Measurements from ENCODE around the gene TMF1. TPM values are rescaled to one million over a fixed set of nuclear protein-coding genes. Genes with fewer than 3 reads are reported as not detected.

TMF1 gene
- total RNA-seq, 1 experiment from 2014 or later: 18.7 TPM

GRCh38 chr3:69032737-69033136, 19.4 kb downstream of the TMF1 start:
- TF ChIP-seq POLR2AphosphoS5 (IDR thresholded peaks at IDR 0.05; ENCODE audit: low read depth, low read length): no peak
- no peak for TF ChIP-seq CTCF (IDR thresholded peaks at IDR 0.05)
- H3K27me3 ChIP-seq (ENCODE audit: control insufficient read depth, insufficient read depth, low read length): no peaks in the 10 kb centered on the region
- no TSS peak for BruUV-seq (replicated peaks)
- DNase-seq (ENCODE audit: low read depth, low spot score) (no peak), ATAC-seq (no peak)
- no peak overlapping the region for H3K4me3 ChIP-seq (ENCODE audit: low read depth in 2 of 2, low read length in 2 of 2)
- POLR2A ChIA-PET: no interaction called here
- H3K4me1 ChIP-seq (ENCODE audit: control insufficient read depth, insufficient read depth, low read length): no peaks in the 10 kb centered on the region
- intact Hi-C loops (cut with micrococcal nuclease; ENCODE audit: unreplicated experiment): no loop called here
- H3K27ac ChIP-seq (ENCODE audit: low read length): no peak overlapping the region
- CTCF ChIA-PET: no interaction called here
- no peaks in the 10 kb centered on the region for H3K9me3 ChIP-seq (ENCODE audit: control insufficient read depth, insufficient read depth, low read depth, low read length)
- peaks cover 10% of the 10 kb centered on the region for H3K36me3 ChIP-seq (ENCODE audit: control insufficient read depth, insufficient read depth, low read length)
- in situ Hi-C loops (cut with HindIII; ENCODE audit: low pct_unique_long_range_greater_than_20kb, low sequenced_read_pairs): no loop called here

- intact Hi-C loops (cut with micrococcal nuclease; ENCODE audit: unreplicated experiment): no loop called here
- Histone ChIP-seq H3K27me3 (ENCODE audit: control insufficient read depth, insufficient read depth, low read length) (no peaks in the 10 kb centered on the region), H3K9me3 (ENCODE audit: control insufficient read depth, insufficient read depth, low read depth, low read length) (no peaks in the 10 kb centered on the region), H3K4me1 (ENCODE audit: control insufficient read depth, insufficient read depth, low read length) (no peaks in the 10 kb centered on the region), H3K4me3 (ENCODE audit: low read depth in 2 of 2, low read length in 2 of 2) (no peak overlapping the region), H3K27ac (ENCODE audit: low read length) (no peak overlapping the region), H3K36me3 (ENCODE audit: control insufficient read depth, insufficient read depth, low read length) (peaks cover 12% of the 10 kb centered on the region)
- BruUV-seq (replicated peaks): no TSS peak
- TF ChIP-seq CTCF (IDR thresholded peaks at IDR 0.05): no peak
- ChIA-PET CTCF (no interaction called here), POLR2A (no interaction called here)
- in situ Hi-C loops (cut with HindIII; ENCODE audit: low pct_unique_long_range_greater_than_20kb, low sequenced_read_pairs): no loop called here
- no peak for ATAC-seq
- DNase-seq (ENCODE audit: low read depth, low spot score): no peak
These were observed 20.0 kb downstream of the TMF1 start for GRCh38 chr3:69032142-69032541.

- intact Hi-C loops (cut with micrococcal nuclease; ENCODE audit: unreplicated experiment) (no loop called here), in situ Hi-C loops (cut with HindIII; ENCODE audit: low pct_unique_long_range_greater_than_20kb, low sequenced_read_pairs) (no loop called here)
- Histone ChIP-seq H3K27ac (ENCODE audit: low read length) (no peak overlapping the region), H3K36me3 (ENCODE audit: control insufficient read depth, insufficient read depth, low read length) (peaks cover 12% of the 10 kb centered on the region), H3K9me3 (ENCODE audit: control insufficient read depth, insufficient read depth, low read depth, low read length) (no peaks in the 10 kb centered on the region), H3K4me1 (ENCODE audit: control insufficient read depth, insufficient read depth, low read length) (no peaks in the 10 kb centered on the region), H3K27me3 (ENCODE audit: control insufficient read depth, insufficient read depth, low read length) (no peaks in the 10 kb centered on the region), H3K4me3 (ENCODE audit: low read depth in 2 of 2, low read length in 2 of 2) (no peak overlapping the region)
- DNase-seq (ENCODE audit: low read depth, low spot score): no peak
- BruUV-seq (replicated peaks): no TSS peak
- no peak for ATAC-seq
- TF ChIP-seq TCF7L2 (IDR thresholded peaks at IDR 0.05; ENCODE audit: low read depth, low read length) (no peak), REST (IDR thresholded peaks at IDR 0.05; ENCODE audit: insufficient read depth in 1 of 2, low read depth in 2 of 2, low read length in 1 of 2) (no peak), CTCF (IDR thresholded peaks at IDR 0.05) (no peak), POLR2AphosphoS5 (IDR thresholded peaks at IDR 0.05; ENCODE audit: low read depth, low read length) (no peak), SIN3A (IDR thresholded peaks at IDR 0.05; ENCODE audit: borderline replicate concordance, insufficient read depth, low read depth, low read length) (no peak)
- ChIA-PET CTCF (no interaction called here), POLR2A (no interaction called here)
These were observed 20.5 kb downstream of the TMF1 start for GRCh38 chr3:69031635-69032034.
